Thoracic aorta (tissue), 2 donors: ENCODE results near the gene PPME1. TPM values are rescaled to one million over a fixed set of nuclear protein-coding genes. Genes with fewer than 3 reads are reported as not detected.

Experiments used
- ATAC-seq: fragments of 150-250 bp; one replicate; pipeline ENCODE4 v1.8.0; 2017; ENCODE audit warnings: low read depth; ENCODE audit not compliant: insufficient number of reproducible peaks, low FRiP score
- DNase-seq: peaks from one replicate; pipeline ENCODE4 v3.0.0-alpha.2; 2020; ENCODE audit warnings: low spot score
- H3K27ac ChIP-seq, 2 donors: fragments of 200-600 bp; sonication (generic); 1 replicate in 1 of 2; 2 replicates in 1 of 2; pipeline ENCODE4 v1.5.1; 2016; ENCODE audit warnings: mild to moderate bottlenecking in 2 of 2, moderate library complexity in 2 of 2
- H3K27me3 ChIP-seq: fragments of 200-600 bp; sonication (generic); replicated peaks from 2 replicates; pipeline ENCODE4 v1.6.0; 2016; ENCODE audit warnings: mild to moderate bottlenecking; ENCODE audit not compliant: insufficient read depth
- H3K36me3 ChIP-seq: fragments of 200-600 bp; sonication (generic); one replicate; pipeline ENCODE4 v1.5.1; 2016
- H3K4me1 ChIP-seq, 2 donors: fragments of 200-600 bp; sonication (generic); 1 replicate in 1 of 2; 2 replicates in 1 of 2; pipeline versions ENCODE4 v1.5.1 to v1.6.0; 2016; ENCODE audit warnings: low read depth in 2 of 2, mild to moderate bottlenecking in 1 of 2; ENCODE audit not compliant: control insufficient read depth in 1 of 2
- H3K4me3 ChIP-seq: fragments of 200-600 bp; sonication (generic); 2 replicates; pipeline ENCODE4 v1.5.1; 2016; ENCODE audit warnings: mild to moderate bottlenecking
- H3K9me3 ChIP-seq: fragments of 200-600 bp; sonication (generic); 2 replicates; pipeline ENCODE4 v1.5.1; 2016
- total RNA-seq, 2 donors: library from RNA; depleted of rRNA; stranded (reverse); fragments of >200 nt; gene quantifications; one replicate each; pipeline versions ENCODE4 v1.1.0 to v1.2.3, GENCODE V29; 2016
- TF ChIP-seq, protein P1 (sequence below): fragments of 200-600 bp; sonication (generic); IDR thresholded peaks from one replicate; pipeline ENCODE4 v1.5.1; 2019; ENCODE audit warnings: antibody characterized with exemption

PPME1 gene
- total RNA-seq, 2 donors from 2014 or later: 31.2 to 37.4 TPM

DNA sequence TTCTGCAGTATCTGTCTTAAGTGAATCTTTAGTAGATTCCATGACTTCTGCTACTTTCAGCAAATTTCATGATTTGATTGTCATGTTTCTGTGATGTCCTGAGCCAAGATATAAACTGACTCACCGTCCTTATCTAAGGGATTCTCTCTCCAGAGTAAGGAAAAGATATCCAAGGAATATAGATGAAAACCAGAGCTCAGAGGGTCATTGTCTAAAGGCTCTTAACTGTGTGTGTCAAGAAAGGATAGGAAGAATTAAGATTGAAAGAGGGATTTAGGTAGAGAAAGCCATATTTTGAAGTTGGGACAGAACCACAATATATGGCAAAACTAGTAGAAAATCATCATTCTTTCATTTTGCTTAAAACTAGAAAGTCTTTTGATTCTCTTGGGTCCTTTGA lies 50.7 kb downstream of the PPME1 start:
- ATAC-seq: no peak
- H3K27ac ChIP-seq: no peak overlapping the region
- H3K4me1 ChIP-seq: no peaks in the 10 kb centered on the region
- no peaks in the 10 kb centered on the region for H3K27me3 ChIP-seq
- H3K9me3 ChIP-seq: no peaks in the 10 kb centered on the region
- no peak overlapping the region for H3K4me3 ChIP-seq
- TF ChIP-seq, protein P1, sequence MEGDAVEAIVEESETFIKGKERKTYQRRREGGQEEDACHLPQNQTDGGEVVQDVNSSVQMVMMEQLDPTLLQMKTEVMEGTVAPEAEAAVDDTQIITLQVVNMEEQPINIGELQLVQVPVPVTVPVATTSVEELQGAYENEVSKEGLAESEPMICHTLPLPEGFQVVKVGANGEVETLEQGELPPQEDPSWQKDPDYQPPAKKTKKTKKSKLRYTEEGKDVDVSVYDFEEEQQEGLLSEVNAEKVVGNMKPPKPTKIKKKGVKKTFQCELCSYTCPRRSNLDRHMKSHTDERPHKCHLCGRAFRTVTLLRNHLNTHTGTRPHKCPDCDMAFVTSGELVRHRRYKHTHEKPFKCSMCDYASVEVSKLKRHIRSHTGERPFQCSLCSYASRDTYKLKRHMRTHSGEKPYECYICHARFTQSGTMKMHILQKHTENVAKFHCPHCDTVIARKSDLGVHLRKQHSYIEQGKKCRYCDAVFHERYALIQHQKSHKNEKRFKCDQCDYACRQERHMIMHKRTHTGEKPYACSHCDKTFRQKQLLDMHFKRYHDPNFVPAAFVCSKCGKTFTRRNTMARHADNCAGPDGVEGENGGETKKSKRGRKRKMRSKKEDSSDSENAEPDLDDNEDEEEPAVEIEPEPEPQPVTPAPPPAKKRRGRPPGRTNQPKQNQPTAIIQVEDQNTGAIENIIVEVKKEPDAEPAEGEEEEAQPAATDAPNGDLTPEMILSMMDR: no peak
- H3K36me3 ChIP-seq: no peaks in the 10 kb centered on the region
- no peak for DNase-seq

- no peak overlapping the region for H3K27ac ChIP-seq
- no peaks in the 10 kb centered on the region for H3K4me1 ChIP-seq
- no peak for ATAC-seq
- no peaks in the 10 kb centered on the region for H3K27me3 ChIP-seq
- no peaks in the 10 kb centered on the region for H3K9me3 ChIP-seq
- TF ChIP-seq, protein P1: no peak
- H3K36me3 ChIP-seq: peaks cover 5% of the 10 kb centered on the region
- DNase-seq: no peak
- no peak overlapping the region for H3K4me3 ChIP-seq
Observed at GRCh38 chr11:74225565-74225964, 54.5 kb downstream of the PPME1 start.

GRCh38 chr11:74226907-74227306 lies 55.8 kb downstream of the PPME1 start:
- no peak for ATAC-seq
- peaks cover 5% of the 10 kb centered on the region for H3K36me3 ChIP-seq
- TF ChIP-seq, protein P1: no peak

GRCh38 chr11:74232311-74232950 lies 61.3 kb downstream of the PPME1 start:
- Histone ChIP-seq H3K27me3 (no peaks in the 10 kb centered on the region), H3K4me3 (no peak overlapping the region), H3K27ac (no peak overlapping the region), H3K9me3 (no peaks in the 10 kb centered on the region), H3K4me1 (peaks cover 0 to 5% of the 10 kb centered on the region in 2 donors), H3K36me3 (peaks cover 19% of the 10 kb centered on the region)
- ATAC-seq: no peak
- DNase-seq: no peak
- TF ChIP-seq, protein P1: no peak

More at GRCh38 chr11:74226907-74227306, 55.8 kb downstream of the PPME1 start:
- no peak overlapping the region for H3K4me3 ChIP-seq
- no peak for DNase-seq
- H3K27ac ChIP-seq: no peak overlapping the region
- no peaks in the 10 kb centered on the region for H3K4me1 ChIP-seq
- no peaks in the 10 kb centered on the region for H3K27me3 ChIP-seq
- no peaks in the 10 kb centered on the region for H3K9me3 ChIP-seq

DNA sequence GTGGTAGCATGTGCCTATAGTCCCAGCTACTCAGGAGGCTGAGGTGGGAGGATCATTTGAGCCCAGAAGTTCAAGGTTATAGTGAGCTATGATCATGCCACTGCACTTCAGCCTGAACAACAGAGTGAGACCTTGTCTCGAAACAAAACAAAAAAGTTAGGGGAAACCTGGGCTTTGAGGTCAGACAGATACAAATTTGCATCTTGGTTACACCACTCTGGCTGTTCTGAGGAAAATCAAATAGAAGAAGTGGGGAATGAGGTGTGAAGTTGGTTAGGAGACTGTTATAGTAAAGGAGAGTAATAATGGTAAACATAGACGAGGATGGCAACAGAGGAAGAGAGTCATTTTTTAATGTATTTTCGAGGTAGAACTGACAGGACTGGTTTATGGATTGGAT lies 62.6 kb downstream of the PPME1 start:
- Histone ChIP-seq H3K27me3 (no peaks in the 10 kb centered on the region), H3K27ac (no peak overlapping the region), H3K36me3 (peaks cover 19% of the 10 kb centered on the region), H3K9me3 (no peaks in the 10 kb centered on the region), H3K4me1 (peaks cover 0 to 5% of the 10 kb centered on the region in 2 donors), H3K4me3 (no peak overlapping the region)
- no peak for DNase-seq
- no peak for ATAC-seq
- TF ChIP-seq, protein P1: no peak
